Omental fat pad (tissue), 4 donors: Measurements from ENCODE around the gene ESR1. TPM values are rescaled to one million over a fixed set of nuclear protein-coding genes. Genes with fewer than 3 reads are reported as not detected.
"Not testable (repeated sequence)": the region's sequence is repeated elsewhere in the genome, so short reads cannot be mapped to it uniquely, and the experiment has no call there.

Experiments used
- ATAC-seq: fragments of 150-250 bp; one replicate; pipeline ENCODE4 v1.9.1; 2016; ENCODE audit warnings: mild to moderate bottlenecking, moderate library complexity; ENCODE audit not compliant: low FRiP score
- DNase-seq: peaks from one replicate; pipeline ENCODE4 v3.0.0-alpha.2; 2019; ENCODE audit warnings: low spot score
- total RNA-seq, 4 donors: library from RNA; depleted of rRNA; stranded (reverse); fragments of >200 nt; gene quantifications; one replicate each; pipeline ENCODE4 v1.1.0, GENCODE V29; 2016
- TF ChIP-seq, protein P1 (sequence below), 3 donors: fragments of 450-650 bp; IDR thresholded peaks; one replicate each; pipeline ENCODE4 v1.5.1; 2016 to 2017; ENCODE audit warnings: antibody characterized with exemption in 3 of 3, mild to moderate bottlenecking in 3 of 3, moderate library complexity in 2 of 3

The ESR1 gene
- total RNA-seq, 4 donors from 2014 or later = 2.3 to 4.9 (median 3.8) TPM

DNA sequence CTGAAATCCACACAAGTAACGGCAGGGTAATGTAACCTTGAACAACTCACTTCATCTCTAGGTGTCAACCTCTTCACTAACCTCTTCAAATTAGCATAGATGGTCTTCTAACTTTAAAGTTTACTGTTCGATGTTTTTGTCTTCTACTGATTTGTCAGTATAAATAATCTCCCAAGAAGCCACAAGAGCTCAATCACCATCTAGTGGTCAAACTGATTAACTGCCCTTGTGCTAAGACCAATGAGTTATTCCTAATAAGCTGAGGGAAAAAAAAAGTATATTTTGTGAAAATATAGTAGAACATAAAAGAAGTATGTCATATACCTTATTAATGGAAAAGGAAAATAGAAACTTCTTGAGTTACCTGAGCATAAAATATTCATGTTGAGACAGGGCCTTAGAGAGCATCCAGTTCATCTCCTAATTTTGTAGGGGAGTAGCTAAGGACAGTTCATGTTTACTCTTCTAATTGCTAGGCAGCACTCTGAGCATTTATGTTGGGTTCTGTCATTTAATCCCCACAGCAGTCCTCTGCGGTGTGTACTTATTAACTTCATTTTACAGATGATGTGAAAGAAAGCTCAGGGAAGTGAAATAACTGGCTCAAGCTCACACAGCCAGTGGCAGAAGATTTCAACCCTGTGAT, 317.1 kb downstream of the ESR1 start:
- TF ChIP-seq, protein P1, sequence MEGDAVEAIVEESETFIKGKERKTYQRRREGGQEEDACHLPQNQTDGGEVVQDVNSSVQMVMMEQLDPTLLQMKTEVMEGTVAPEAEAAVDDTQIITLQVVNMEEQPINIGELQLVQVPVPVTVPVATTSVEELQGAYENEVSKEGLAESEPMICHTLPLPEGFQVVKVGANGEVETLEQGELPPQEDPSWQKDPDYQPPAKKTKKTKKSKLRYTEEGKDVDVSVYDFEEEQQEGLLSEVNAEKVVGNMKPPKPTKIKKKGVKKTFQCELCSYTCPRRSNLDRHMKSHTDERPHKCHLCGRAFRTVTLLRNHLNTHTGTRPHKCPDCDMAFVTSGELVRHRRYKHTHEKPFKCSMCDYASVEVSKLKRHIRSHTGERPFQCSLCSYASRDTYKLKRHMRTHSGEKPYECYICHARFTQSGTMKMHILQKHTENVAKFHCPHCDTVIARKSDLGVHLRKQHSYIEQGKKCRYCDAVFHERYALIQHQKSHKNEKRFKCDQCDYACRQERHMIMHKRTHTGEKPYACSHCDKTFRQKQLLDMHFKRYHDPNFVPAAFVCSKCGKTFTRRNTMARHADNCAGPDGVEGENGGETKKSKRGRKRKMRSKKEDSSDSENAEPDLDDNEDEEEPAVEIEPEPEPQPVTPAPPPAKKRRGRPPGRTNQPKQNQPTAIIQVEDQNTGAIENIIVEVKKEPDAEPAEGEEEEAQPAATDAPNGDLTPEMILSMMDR (IDR thresholded peaks at IDR 0.05) = no peak
- DNase-seq = no peak
- ATAC-seq = no peak

DNA sequence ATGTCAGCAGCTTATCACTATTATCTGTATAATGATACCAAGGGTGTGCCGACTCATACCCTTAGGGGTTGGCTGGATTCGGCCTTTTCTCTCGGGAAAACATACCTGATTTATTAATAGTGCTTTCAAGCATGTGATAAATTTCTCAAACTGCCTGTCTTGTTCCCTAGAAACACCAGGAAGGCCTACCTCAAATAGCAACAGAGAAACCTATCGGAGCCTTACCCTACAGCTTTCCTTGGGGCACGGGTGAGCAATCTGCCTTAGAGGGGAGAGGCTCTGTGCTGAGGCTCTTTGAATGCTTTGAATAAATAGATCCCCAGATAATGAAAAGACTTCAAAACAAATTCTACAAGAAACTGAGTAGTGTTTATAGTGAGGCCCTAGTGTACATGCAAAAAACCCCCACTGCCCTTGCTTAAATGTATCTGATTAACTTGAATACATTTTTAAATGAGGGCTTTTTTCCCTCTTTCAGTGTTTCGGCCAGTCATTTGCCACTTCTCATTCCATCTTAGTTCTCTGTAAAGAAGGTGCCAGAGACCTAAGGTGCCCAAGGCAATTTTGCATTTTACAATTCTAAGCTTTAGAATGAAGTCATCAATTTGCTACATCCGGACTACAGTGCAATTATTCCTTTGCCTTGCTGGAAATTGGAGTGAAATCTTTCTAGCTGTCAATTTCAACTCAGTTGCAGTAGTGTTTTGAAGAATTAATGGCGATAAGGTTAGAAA, 320.1 kb downstream of the ESR1 start:
- no peak for DNase-seq
- TF ChIP-seq, protein P1 (IDR thresholded peaks at IDR 0.05) = no peak
- ATAC-seq = peak; percentile 45

DNA sequence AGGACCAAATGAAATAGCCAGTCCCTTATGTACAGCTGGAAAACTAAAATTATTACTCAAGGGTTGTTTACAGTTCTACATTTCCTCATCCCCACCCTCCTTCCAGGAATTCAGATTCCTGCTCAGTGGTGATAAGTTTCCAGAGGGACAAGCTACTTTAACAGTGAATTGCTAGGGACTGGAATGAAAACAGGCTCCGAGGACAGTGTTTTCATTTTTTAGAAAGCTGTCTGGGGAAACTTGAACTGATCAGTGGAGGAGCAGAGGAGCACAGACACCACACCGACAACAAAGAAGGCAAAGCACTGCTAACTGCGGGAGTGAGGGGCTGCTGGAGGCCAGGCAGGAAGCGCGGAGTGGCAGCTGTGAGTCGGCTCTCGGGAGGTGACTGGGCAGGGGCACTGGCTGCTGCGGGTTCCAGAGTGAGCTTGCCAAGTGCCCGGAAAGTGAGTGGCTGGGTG, 322.2 kb downstream of the ESR1 start:
- ATAC-seq (peak; percentile 34), DNase-seq (no peak)
- TF ChIP-seq, protein P1 (IDR thresholded peaks at IDR 0.05) = no peak

DNA sequence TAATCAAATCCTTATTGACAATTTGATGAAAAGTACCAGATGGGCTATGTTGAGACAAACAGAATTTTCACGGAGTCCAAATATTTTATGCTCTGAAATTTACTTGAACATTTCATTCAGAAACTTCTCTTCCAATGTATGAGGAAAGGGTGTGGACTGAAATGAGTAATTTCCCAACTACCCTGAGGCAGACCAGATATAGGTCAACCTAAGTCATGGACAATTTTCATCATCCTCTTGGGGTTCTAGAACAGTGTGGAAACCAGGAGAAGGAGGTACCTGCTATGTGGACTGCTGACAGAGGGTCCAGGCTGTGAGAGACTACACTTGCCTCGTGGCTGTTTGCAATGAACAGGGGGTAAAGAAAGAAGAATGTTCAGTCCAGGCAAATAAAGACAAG, 323.0 kb downstream of the ESR1 start:
- TF ChIP-seq, protein P1 (IDR thresholded peaks at IDR 0.05) = no peak
- ATAC-seq (peak; percentile 75), DNase-seq (no peak)

DNA sequence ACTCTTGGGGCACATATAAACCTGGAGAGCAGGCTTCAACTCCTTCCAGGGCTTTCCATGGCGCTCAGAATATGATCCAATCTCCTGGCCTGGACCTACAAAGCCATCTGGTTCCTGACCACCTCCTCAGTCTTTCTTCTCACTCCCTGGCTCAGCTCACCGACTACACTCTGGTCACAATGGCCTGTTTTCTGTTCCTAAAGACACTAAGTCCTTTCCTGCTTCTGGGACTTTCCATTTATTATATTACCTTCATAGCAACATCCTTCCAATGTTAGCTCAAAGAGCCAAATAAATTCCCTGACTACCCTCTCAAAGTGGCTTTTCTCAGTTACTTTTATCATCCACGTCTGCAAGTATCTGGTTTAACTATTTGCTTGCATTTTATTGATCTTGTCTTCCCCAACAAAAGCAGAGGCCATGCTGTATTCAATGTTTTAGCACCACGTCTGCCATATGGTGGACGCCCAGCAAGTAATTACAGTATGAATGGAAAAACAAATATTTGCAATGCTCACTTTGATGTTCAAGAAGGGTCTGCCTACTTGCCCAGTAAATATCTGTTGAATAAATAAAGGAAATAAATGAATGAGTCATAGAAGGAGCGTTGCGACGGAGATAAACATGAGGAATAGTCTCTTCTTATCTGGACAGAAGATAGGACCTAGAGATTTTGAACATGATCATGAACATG, 328.4 kb downstream of the ESR1 start:
- ATAC-seq (no peak), DNase-seq (no peak)
- TF ChIP-seq, protein P1 (IDR thresholded peaks at IDR 0.05) = no peak

DNA sequence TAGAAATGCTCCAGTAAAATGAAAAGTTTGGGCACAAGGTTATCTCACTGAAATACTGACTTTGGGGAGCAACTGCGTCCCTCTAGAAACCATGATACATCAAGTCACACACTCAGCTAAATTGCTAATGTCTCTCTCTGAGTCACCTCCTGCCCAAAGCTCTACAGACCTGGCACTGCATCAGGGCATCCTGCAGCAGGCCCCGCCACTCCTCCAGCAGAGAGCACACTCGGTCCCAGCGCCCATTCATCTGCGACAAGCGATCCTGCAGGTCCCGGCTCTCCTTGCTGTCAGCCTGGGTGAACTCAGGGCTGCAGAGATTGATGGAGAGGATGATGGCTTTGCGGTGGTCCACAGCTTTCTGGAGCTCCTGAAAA, 329.0 kb downstream of the ESR1 start:
- TF ChIP-seq, protein P1 (IDR thresholded peaks at IDR 0.05) = no peak
- ATAC-seq = no peak
- no peak for DNase-seq

DNA sequence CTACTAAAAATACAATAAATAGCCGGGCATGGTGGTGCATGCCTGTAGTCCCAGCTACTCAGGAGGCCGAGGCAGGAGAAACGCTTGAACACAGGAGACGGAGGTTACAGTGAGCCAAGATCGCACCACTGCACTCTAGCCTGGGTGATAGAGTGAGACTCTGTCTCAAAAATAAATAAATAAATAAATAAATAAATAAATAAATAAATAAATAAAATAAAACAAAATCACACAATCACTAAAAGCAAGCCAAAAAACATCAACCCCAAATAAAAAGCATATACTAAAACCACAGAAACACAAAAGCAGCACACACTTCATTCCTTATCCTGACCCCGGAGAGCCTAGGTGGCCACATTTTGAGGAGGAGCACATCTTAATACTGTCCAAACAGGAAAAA, 330.9 kb downstream of the ESR1 start:
- ATAC-seq, DNase-seq: not testable (repeated sequence)
